OCI-LY1 (cell line): ENCODE data around the gene DRD3.

Experiments
- H2AFZ ChIP-seq: fragments of 200-600 bp; sonication (generic), shearing (Covaris generic); 2 replicates; pipeline ENCODE4 v1.6.0; 2014; ENCODE audit warnings: antibody characterized with exemption, mild to moderate bottlenecking, low read length
- H3F3A ChIP-seq: fragments of 200-600 bp; sonication (generic), shearing (Covaris generic); 2 replicates; pipeline ENCODE4 v1.6.0; 2014; ENCODE audit warnings: mild to moderate bottlenecking, antibody characterized with exemption, low read length, moderate library complexity; ENCODE audit not compliant: insufficient read depth
- H3K27ac ChIP-seq: fragments of 200-600 bp; sonication (generic); 2 replicates; pipeline ENCODE4 v1.5.1; 2014; ENCODE audit warnings: low read length, mixed run types, mild to moderate bottlenecking, low read depth; ENCODE audit not compliant: poor library complexity, severe bottlenecking
- H3K27me3 ChIP-seq: fragments of 200-600 bp; sonication (generic); 2 replicates; pipeline ENCODE4 v1.6.0; 2014; ENCODE audit warnings: antibody characterized with exemption, mild to moderate bottlenecking, low read length, moderate library complexity; ENCODE audit not compliant: insufficient read depth
- H3K36me3 ChIP-seq: fragments of 200-600 bp; sonication (generic); 2 replicates; pipeline ENCODE4 v1.6.1; 2014; ENCODE audit warnings: mild to moderate bottlenecking, antibody characterized with exemption, low read length, moderate library complexity, mixed read lengths; ENCODE audit not compliant: insufficient read depth
- H3K4me1 ChIP-seq: fragments of 200-600 bp; sonication (generic); 2 replicates; pipeline ENCODE4 v1.5.1; 2014; ENCODE audit warnings: mild to moderate bottlenecking, low read length, moderate library complexity; ENCODE audit not compliant: insufficient read depth, severe bottlenecking
- H3K4me2 ChIP-seq: fragments of 200-600 bp; sonication (generic), shearing (Covaris generic); 2 replicates; pipeline ENCODE4 v1.6.1; 2014; ENCODE audit warnings: low read length
- H3K4me3 ChIP-seq: fragments of 200-600 bp; sonication (generic); 2 replicates; pipeline ENCODE4 v1.5.1; 2014; ENCODE audit warnings: low read length, low read depth, mild to moderate bottlenecking, mixed read lengths; ENCODE audit not compliant: poor library complexity, severe bottlenecking
- H3K79me2 ChIP-seq: fragments of 200-600 bp; shearing (Covaris generic); 2 replicates; pipeline ENCODE4 v1.6.1; 2016; ENCODE audit warnings: mixed run types, low read length, mixed read lengths; ENCODE audit not compliant: insufficient read depth
- H3K9ac ChIP-seq: fragments of 200-600 bp; sonication (generic), shearing (Covaris generic); 2 replicates; pipeline ENCODE4 v1.6.1; 2014; ENCODE audit warnings: mild to moderate bottlenecking, low read length, mixed read lengths
- H3K9me2 ChIP-seq: fragments of 200-600 bp; sonication (generic), shearing (Covaris generic); 2 replicates; pipeline ENCODE4 v1.6.1; 2014; ENCODE audit warnings: low read depth, mild to moderate bottlenecking, low read length, mixed read lengths
- H3K9me3 ChIP-seq: fragments of 200-600 bp; shearing (Covaris generic); 2 replicates; pipeline ENCODE4 v1.6.1; 2014; ENCODE audit warnings: low read length, mixed read lengths
- H4K20me1 ChIP-seq: fragments of 200-600 bp; sonication (generic), shearing (Covaris generic); 2 replicates; pipeline ENCODE4 v1.6.0; 2016; ENCODE audit warnings: mild to moderate bottlenecking, low read length; ENCODE audit not compliant: insufficient read depth
- CTCF ChIP-seq: fragments of 200-600 bp; sonication (generic), shearing (Covaris generic); IDR thresholded peaks from 2 replicates; pipeline ENCODE4 v1.5.1; 2017; ENCODE audit warnings: mild to moderate bottlenecking, antibody characterized with exemption, low read length, moderate library complexity, mixed read lengths
- EZH2 ChIP-seq: fragments of 200-600 bp; sonication (generic), shearing (Covaris generic); IDR thresholded peaks from 2 replicates; pipeline ENCODE4 v1.8.0; 2017; ENCODE audit warnings: borderline replicate concordance, mixed run types, mild to moderate bottlenecking, antibody characterized with exemption, low read length, moderate library complexity, mixed read lengths

Gene DRD3

GRCh38 chr3:114127517-114127916, 51.3 kb downstream of the DRD3 start:
- Histone ChIP-seq H3K9ac (no peak overlapping the region), H3K4me1 (no peaks in the 10 kb centered on the region), H2AFZ (no peak overlapping the region), H3K4me2 (no peak overlapping the region), H4K20me1 (no peaks in the 10 kb centered on the region), H3F3A (no peaks in the 10 kb centered on the region; the same call in 1 of the 2 replicates), H3K27me3 (peaks cover 4% of the 10 kb centered on the region; the same call in 1 of the 2 replicates), H3K36me3 (no peaks in the 10 kb centered on the region), H3K27ac (no peak overlapping the region), H3K9me2 (no peaks in the 10 kb centered on the region), H3K9me3 (no peaks in the 10 kb centered on the region; the same call in 1 of the 2 replicates), H3K79me2 (no peaks in the 10 kb centered on the region), H3K4me3 (no peak overlapping the region)
- TF ChIP-seq EZH2 = no peak
- no peak for TF ChIP-seq CTCF

- H4K20me1 ChIP-seq = no peaks in the 10 kb centered on the region
- H3K9ac ChIP-seq = no peak overlapping the region
- peaks cover 4% of the 10 kb centered on the region; the same call in 1 of the 2 replicates for H3K27me3 ChIP-seq
- no peak overlapping the region for H2AFZ ChIP-seq
- H3K36me3 ChIP-seq = no peaks in the 10 kb centered on the region
- no peaks in the 10 kb centered on the region for H3K4me1 ChIP-seq
- H3F3A ChIP-seq = no peaks in the 10 kb centered on the region; the same call in 1 of the 2 replicates
- H3K9me3 ChIP-seq = no peaks in the 10 kb centered on the region; the same call in 1 of the 2 replicates
- H3K27ac ChIP-seq = no peak overlapping the region
- H3K4me2 ChIP-seq = no peak overlapping the region
- H3K79me2 ChIP-seq = no peaks in the 10 kb centered on the region
- no peak overlapping the region for H3K4me3 ChIP-seq
- TF ChIP-seq CTCF = no peak
- no peak for TF ChIP-seq EZH2
- H3K9me2 ChIP-seq = no peaks in the 10 kb centered on the region
Observed at GRCh38 chr3:114126461-114126860, 52.4 kb downstream of the DRD3 start.

- H3K36me3 ChIP-seq = no peaks in the 10 kb centered on the region
- H3K9me3 ChIP-seq = no peaks in the 10 kb centered on the region; the same call in 1 of the 2 replicates
- no peak overlapping the region for H3K4me3 ChIP-seq
- no peaks in the 10 kb centered on the region for H3K4me1 ChIP-seq
- no peak overlapping the region for H3K4me2 ChIP-seq
- H4K20me1 ChIP-seq = no peaks in the 10 kb centered on the region
- no peak overlapping the region for H2AFZ ChIP-seq
- H3F3A ChIP-seq = no peaks in the 10 kb centered on the region
- TF ChIP-seq CTCF (no peak), EZH2 (no peak)
- H3K27ac ChIP-seq = no peak overlapping the region
- H3K9ac ChIP-seq = no peak overlapping the region
- H3K9me2 ChIP-seq = no peaks in the 10 kb centered on the region
- no peaks in the 10 kb centered on the region for H3K79me2 ChIP-seq
- peaks cover 4% of the 10 kb centered on the region; the same call in 1 of the 2 replicates for H3K27me3 ChIP-seq
Observed at GRCh38 chr3:114122027-114122709, 56.7 kb downstream of the DRD3 start.
